PC-3 (cell line): Measurements from ENCODE around the gene HBD.
"Not testable (repeated sequence)": the region's sequence is repeated elsewhere in the genome, so short reads cannot be mapped to it uniquely, and the experiment has no call there.

ENCODE experiments used
- EZH2 ChIP-seq: fragments of 300-600 bp; sonication (generic); IDR thresholded peaks from one replicate; pipeline ENCODE4 v1.6.1; 2017; ENCODE audit warnings: antibody characterized with exemption, mild to moderate bottlenecking, low read length; ENCODE audit not compliant: unreplicated experiment
- TF ChIP-seq, protein P1 (sequence below): fragments of 300-600 bp; sonication (generic); conservative IDR thresholded peaks from 2 replicates; pipeline ENCODE4 v1.5.1; 2017; ENCODE audit warnings: antibody characterized with exemption, low read depth, mild to moderate bottlenecking, low read length

DNA sequence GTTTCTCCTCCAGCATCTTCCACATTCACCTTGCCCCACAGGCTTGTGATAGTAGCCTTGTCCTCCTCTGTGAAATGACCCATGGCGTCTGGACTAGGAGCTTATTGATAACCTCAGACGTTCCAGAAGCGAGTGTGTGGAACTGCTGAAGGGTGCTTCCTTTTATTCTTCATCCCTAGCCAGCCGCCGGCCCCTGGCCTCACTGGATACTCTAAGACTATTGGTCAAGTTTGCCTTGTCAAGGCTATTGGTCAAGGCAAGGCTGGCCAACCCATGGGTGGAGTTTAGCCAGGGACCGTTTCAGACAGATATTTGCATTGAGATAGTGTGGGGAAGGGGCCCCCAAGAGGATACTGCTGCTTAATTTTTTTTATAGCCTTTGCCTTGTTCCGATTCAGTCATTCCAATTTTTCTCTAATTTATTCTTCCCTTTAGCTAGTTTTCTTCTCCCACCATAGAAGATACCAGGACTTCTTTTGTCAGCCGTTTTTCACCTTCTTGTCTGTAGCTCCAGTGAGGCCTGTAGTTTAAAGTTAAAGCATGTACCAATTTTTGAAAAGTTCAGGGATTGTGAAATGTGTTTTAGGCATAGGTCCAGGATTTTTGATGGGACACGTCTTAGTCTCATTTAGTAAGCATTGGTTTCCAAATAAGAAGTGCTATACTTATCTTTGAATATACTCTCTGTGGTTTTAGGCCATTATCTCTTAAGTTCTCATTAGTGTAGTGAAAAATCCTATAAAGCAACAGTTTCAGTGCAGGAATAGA is 20.5 kb upstream of the HBD start, which contains the start of gene HBG2:
- TF ChIP-seq, protein P1, sequence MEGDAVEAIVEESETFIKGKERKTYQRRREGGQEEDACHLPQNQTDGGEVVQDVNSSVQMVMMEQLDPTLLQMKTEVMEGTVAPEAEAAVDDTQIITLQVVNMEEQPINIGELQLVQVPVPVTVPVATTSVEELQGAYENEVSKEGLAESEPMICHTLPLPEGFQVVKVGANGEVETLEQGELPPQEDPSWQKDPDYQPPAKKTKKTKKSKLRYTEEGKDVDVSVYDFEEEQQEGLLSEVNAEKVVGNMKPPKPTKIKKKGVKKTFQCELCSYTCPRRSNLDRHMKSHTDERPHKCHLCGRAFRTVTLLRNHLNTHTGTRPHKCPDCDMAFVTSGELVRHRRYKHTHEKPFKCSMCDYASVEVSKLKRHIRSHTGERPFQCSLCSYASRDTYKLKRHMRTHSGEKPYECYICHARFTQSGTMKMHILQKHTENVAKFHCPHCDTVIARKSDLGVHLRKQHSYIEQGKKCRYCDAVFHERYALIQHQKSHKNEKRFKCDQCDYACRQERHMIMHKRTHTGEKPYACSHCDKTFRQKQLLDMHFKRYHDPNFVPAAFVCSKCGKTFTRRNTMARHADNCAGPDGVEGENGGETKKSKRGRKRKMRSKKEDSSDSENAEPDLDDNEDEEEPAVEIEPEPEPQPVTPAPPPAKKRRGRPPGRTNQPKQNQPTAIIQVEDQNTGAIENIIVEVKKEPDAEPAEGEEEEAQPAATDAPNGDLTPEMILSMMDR: not testable (repeated sequence)
- TF ChIP-seq EZH2: not testable (repeated sequence)
